SK-N-SH treated with all-trans-retinoic acid at 6 μM for 48 hours (cell line): ENCODE measurements around the gene TERC.

Source experiments
- ATAC-seq: fragments of 200-7000 bp; cut with Tn5 transposase; 3 replicates; pipeline ENCODE4 v1.9.1; 2020; ENCODE audit warnings: mild to moderate bottlenecking, moderate library complexity
- ARNTL ChIP-seq: fragments of 450-650 bp; formaldehyde crosslinking; IDR thresholded peaks from 2 replicates; pipeline ENCODE4 v1.5.0; 2020; ENCODE audit warnings: low read depth, mild to moderate bottlenecking, moderate library complexity, borderline replicate concordance
- BACH2 ChIP-seq: fragments of 250-450 bp; sonication (Bioruptor Pico); IDR thresholded peaks from 2 replicates; pipeline ENCODE4 v1.9.0; 2021; ENCODE audit warnings: mild to moderate bottlenecking, borderline replicate concordance
- CSDC2 ChIP-seq: fragments of 250-450 bp; sonication (Bioruptor Pico); IDR thresholded peaks from 2 replicates; pipeline ENCODE4 v1.5.0; 2020; ENCODE audit warnings: mild to moderate bottlenecking, moderate library complexity
- CSRNP3 ChIP-seq: fragments of 250-450 bp; sonication (Bioruptor Pico); IDR thresholded peaks from 2 replicates; pipeline ENCODE4 v1.5.1; 2021; ENCODE audit warnings: mild to moderate bottlenecking, moderate library complexity
- ESRRG ChIP-seq: fragments of 250-450 bp; sonication (Bioruptor Pico); IDR thresholded peaks from 2 replicates; pipeline ENCODE4 v1.6.1; 2021; ENCODE audit warnings: mild to moderate bottlenecking
- GLIS3 ChIP-seq: fragments of 250-450 bp; sonication (Bioruptor Pico); IDR thresholded peaks from 2 replicates; pipeline ENCODE4 v1.5.0; 2020; ENCODE audit warnings: mild to moderate bottlenecking, moderate library complexity
- ISL1 ChIP-seq: fragments of 250-450 bp; sonication (Bioruptor Pico); IDR thresholded peaks from 2 replicates; pipeline ENCODE4 v2.1.2; 2022; ENCODE audit warnings: mild to moderate bottlenecking, moderate library complexity
- OSR1 ChIP-seq: fragments of 250-450 bp; sonication (Bioruptor Pico); IDR thresholded peaks from 2 replicates; pipeline ENCODE4 v1.8.0; 2022; ENCODE audit warnings: moderate library complexity, mild to moderate bottlenecking, inconsistent platforms
- PATZ1 ChIP-seq: fragments of 250-450 bp; sonication (Bioruptor Pico); IDR thresholded peaks from 2 replicates; pipeline ENCODE4 v1.8.0; 2020; ENCODE audit warnings: mild to moderate bottlenecking, moderate library complexity, borderline replicate concordance
- PPARA ChIP-seq: fragments of 250-450 bp; sonication (Bioruptor Pico); IDR thresholded peaks from 2 replicates; pipeline ENCODE4 v1.5.0; 2020; ENCODE audit warnings: mild to moderate bottlenecking, borderline replicate concordance
- RARB ChIP-seq: fragments of 250-450 bp; sonication (Bioruptor Pico); IDR thresholded peaks from 2 replicates; pipeline ENCODE4 v1.8.0; 2021; ENCODE audit warnings: mild to moderate bottlenecking, moderate library complexity
- SNAI2 ChIP-seq: fragments of 250-450 bp; sonication (Bioruptor Pico); IDR thresholded peaks from 2 replicates; pipeline ENCODE4 v1.5.0; 2020; ENCODE audit warnings: mild to moderate bottlenecking, moderate library complexity
- TCF4 ChIP-seq: fragments of 250-450 bp; sonication (Bioruptor Pico); IDR thresholded peaks from 2 replicates; pipeline ENCODE4 v1.8.0; 2021; ENCODE audit warnings: mild to moderate bottlenecking, moderate library complexity, borderline replicate concordance
- TOX ChIP-seq: fragments of 250-450 bp; sonication (Bioruptor Pico); IDR thresholded peaks from 2 replicates; pipeline ENCODE4 v1.8.0; 2021; ENCODE audit warnings: mild to moderate bottlenecking, moderate library complexity, borderline replicate concordance
- TSHZ2 ChIP-seq: fragments of 250-450 bp; sonication (Bioruptor Pico); IDR thresholded peaks from 2 replicates; pipeline ENCODE4 v1.5.0; 2020; ENCODE audit warnings: mild to moderate bottlenecking, moderate library complexity
- ZC3H10 ChIP-seq: fragments of 250-450 bp; sonication (Bioruptor Pico); IDR thresholded peaks from 2 replicates; pipeline ENCODE4 v1.5.1; 2021; ENCODE audit warnings: mild to moderate bottlenecking, moderate library complexity
- ZFP3 ChIP-seq: fragments of 250-450 bp; sonication (Bioruptor Pico); IDR thresholded peaks from 2 replicates; pipeline ENCODE4 v1.5.0; 2020; ENCODE audit warnings: mild to moderate bottlenecking, moderate library complexity
- ZFP30 ChIP-seq: fragments of 450-650 bp; formaldehyde crosslinking; IDR thresholded peaks from 2 replicates; pipeline ENCODE4 v1.5.0; 2022; ENCODE audit warnings: mild to moderate bottlenecking, moderate library complexity
- ZNF565 ChIP-seq: fragments of 450-650 bp; formaldehyde crosslinking; conservative IDR thresholded peaks from 2 replicates; pipeline ENCODE4 v1.5.0; 2020; ENCODE audit warnings: low read depth, mild to moderate bottlenecking, moderate library complexity
- ZNF70 ChIP-seq: fragments of 450-650 bp; formaldehyde crosslinking; IDR thresholded peaks from 2 replicates; pipeline ENCODE4 v1.5.0; 2020; ENCODE audit warnings: mild to moderate bottlenecking, moderate library complexity
- ZNF8 ChIP-seq: fragments of 450-650 bp; formaldehyde crosslinking; IDR thresholded peaks from 2 replicates; pipeline ENCODE4 v1.5.0; 2020; ENCODE audit warnings: mild to moderate bottlenecking, moderate library complexity
- TF ChIP-seq, protein P1 (sequence below): fragments of 250-450 bp; sonication (Bioruptor Pico); IDR thresholded peaks from 2 replicates; pipeline ENCODE4 v1.5.1; 2020; ENCODE audit warnings: low read depth, mild to moderate bottlenecking, moderate library complexity
- TF ChIP-seq, protein P2 (sequence below): fragments of 250-450 bp; sonication (Bioruptor Pico); IDR thresholded peaks from 2 replicates; pipeline ENCODE4 v1.8.0; 2021; ENCODE audit warnings: low read depth, mild to moderate bottlenecking, moderate library complexity, borderline replicate concordance

The TERC gene

GRCh38 chr3:169764882-169765612, at the start of gene TERC:
Gene TERC (minus strand): TSS chr3:169765060.
- ATAC-seq: peak; percentile 87
- TF ChIP-seq ZNF8 (CRISPR knock-in tag) (no peak), ZFP3 (CRISPR knock-in tag) (no peak), ZC3H10 (no peak), GLIS3 (CRISPR knock-in tag) (peak; percentile 97), ISL1 (0 out of 2 replicates have a peak, but pooled peaks have one; percentile 10), ZNF70 (CRISPR knock-in tag) (no peak), TSHZ2 (CRISPR knock-in tag) (no peak; the same call in 1 of the 2 replicates), RARB (CRISPR knock-in tag) (no peak), ZFP30 (CRISPR knock-in tag) (no peak), ZNF565 (CRISPR knock-in tag) (no peak), PPARA (CRISPR knock-in tag) (no peak), CSRNP3 (CRISPR knock-in tag) (peak; percentile 95), PATZ1 (peak; percentile 65; the same call in 1 of the 2 replicates), CSDC2 (no peak), TCF4 (no peak; the same call in 1 of the 2 replicates), TOX (no peak), ARNTL (CRISPR knock-in tag) (no peak), ESRRG (CRISPR knock-in tag) (0 out of 2 replicates have a peak, but pooled peaks have one; percentile 61), OSR1 (CRISPR knock-in tag) (no peak), BACH2 (CRISPR knock-in tag) (no peak), SNAI2 (CRISPR knock-in tag) (no peak)
- TF ChIP-seq, protein P1, sequence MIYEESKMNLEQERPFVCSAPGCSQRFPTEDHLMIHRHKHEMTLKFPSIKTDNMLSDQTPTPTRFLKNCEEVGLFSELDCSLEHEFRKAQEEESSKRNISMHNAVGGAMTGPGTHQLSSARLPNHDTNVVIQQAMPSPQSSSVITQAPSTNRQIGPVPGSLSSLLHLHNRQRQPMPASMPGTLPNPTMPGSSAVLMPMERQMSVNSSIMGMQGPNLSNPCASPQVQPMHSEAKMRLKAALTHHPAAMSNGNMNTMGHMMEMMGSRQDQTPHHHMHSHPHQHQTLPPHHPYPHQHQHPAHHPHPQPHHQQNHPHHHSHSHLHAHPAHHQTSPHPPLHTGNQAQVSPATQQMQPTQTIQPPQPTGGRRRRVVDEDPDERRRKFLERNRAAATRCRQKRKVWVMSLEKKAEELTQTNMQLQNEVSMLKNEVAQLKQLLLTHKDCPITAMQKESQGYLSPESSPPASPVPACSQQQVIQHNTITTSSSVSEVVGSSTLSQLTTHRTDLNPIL: peak; percentile 81
- TF ChIP-seq, protein P2, sequence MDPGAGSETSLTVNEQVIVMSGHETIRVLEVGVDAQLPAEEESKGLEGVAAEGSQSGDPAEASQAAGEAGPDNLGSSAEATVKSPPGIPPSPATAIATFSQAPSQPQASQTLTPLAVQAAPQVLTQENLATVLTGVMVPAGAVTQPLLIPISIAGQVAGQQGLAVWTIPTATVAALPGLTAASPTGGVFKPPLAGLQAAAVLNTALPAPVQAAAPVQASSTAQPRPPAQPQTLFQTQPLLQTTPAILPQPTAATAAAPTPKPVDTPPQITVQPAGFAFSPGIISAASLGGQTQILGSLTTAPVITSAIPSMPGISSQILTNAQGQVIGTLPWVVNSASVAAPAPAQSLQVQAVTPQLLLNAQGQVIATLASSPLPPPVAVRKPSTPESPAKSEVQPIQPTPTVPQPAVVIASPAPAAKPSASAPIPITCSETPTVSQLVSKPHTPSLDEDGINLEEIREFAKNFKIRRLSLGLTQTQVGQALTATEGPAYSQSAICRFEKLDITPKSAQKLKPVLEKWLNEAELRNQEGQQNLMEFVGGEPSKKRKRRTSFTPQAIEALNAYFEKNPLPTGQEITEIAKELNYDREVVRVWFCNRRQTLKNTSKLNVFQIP: no peak

GRCh38 chr3:169813757-169814517, 49.1 kb upstream of the TERC start:
- ATAC-seq: no peak
- TF ChIP-seq ZNF565 (CRISPR knock-in tag) (no peak), CSDC2 (no peak), ZNF70 (CRISPR knock-in tag) (no peak), TSHZ2 (CRISPR knock-in tag) (no peak), GLIS3 (CRISPR knock-in tag) (no peak), RARB (CRISPR knock-in tag) (no peak), SNAI2 (CRISPR knock-in tag) (no peak), TOX (no peak), ZC3H10 (no peak)
- TF ChIP-seq, protein P1: no peak
